NCI-H1092 treated with DMSO at 0.1 percent for 48 hours (cell line): ENCODE measurements around the gene URI1.
"Not testable (repeated sequence)": the region's sequence is repeated elsewhere in the genome, so short reads cannot be mapped to it uniquely, and the experiment has no call there.

ENCODE experiments used
- DNase-seq: peaks from one replicate; lab custom pipeline; 2025; lab: John Stamatoyannopoulos, UW

URI1 gene

GRCh38 chr19:30024091-30024490 is 82.1 kb downstream of the URI1 start:
- DNase-seq = no peak

GRCh38 chr19:30026933-30027332 is 84.9 kb downstream of the URI1 start:
- DNase-seq = no peak

- DNase-seq = no peak
Measured at GRCh38 chr19:30028118-30028991, 86.3 kb downstream of the URI1 start.

GRCh38 chr19:30028992-30029343 is 86.9 kb downstream of the URI1 start:
- DNase-seq = no peak

GRCh38 chr19:30029721-30030510 is 87.9 kb downstream of the URI1 start:
- no peak for DNase-seq

- no peak for DNase-seq
Measured at GRCh38 chr19:30034321-30034720, 92.3 kb downstream of the URI1 start.

- no peak for DNase-seq
Measured at GRCh38 chr19:30036154-30037129, 94.4 kb downstream of the URI1 start.

- no peak for DNase-seq
Measured at GRCh38 chr19:30037835-30038234, 95.8 kb downstream of the URI1 start.

- DNase-seq = not testable (repeated sequence)
Measured at GRCh38 chr19:30041931-30042330, 99.9 kb downstream of the URI1 start.

GRCh38 chr19:30043008-30043407 is 101.0 kb downstream of the URI1 start:
- not testable (repeated sequence) for DNase-seq

GRCh38 chr19:30044273-30045248 is 102.5 kb downstream of the URI1 start:
- DNase-seq = no peak

GRCh38 chr19:30046522-30046921 is 104.5 kb downstream of the URI1 start:
- peak; percentile 5 for DNase-seq

GRCh38 chr19:30047432-30047831 is 105.4 kb downstream of the URI1 start:
- DNase-seq = no peak

- no peak for DNase-seq
Measured at GRCh38 chr19:30049226-30049625, 107.2 kb downstream of the URI1 start.

GRCh38 chr19:30049846-30050667 is 108.0 kb downstream of the URI1 start:
- DNase-seq = no peak

GRCh38 chr19:30052122-30053075 is 110.4 kb downstream of the URI1 start:
- DNase-seq = no peak

- DNase-seq = no peak
Measured at GRCh38 chr19:30053558-30053957, 111.5 kb downstream of the URI1 start.

GRCh38 chr19:30054210-30054609 is 112.2 kb downstream of the URI1 start:
- DNase-seq = no peak

GRCh38 chr19:30056580-30056979 is 114.5 kb downstream of the URI1 start:
- no peak for DNase-seq
